Measurements from ENCODE around the gene RHNO1.

The RHNO1 gene, protein sequence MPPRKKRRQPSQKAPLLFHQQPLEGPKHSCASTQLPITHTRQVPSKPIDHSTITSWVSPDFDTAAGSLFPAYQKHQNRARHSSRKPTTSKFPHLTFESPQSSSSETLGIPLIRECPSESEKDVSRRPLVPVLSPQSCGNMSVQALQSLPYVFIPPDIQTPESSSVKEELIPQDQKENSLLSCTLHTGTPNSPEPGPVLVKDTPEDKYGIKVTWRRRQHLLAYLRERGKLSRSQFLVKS

DNA sequence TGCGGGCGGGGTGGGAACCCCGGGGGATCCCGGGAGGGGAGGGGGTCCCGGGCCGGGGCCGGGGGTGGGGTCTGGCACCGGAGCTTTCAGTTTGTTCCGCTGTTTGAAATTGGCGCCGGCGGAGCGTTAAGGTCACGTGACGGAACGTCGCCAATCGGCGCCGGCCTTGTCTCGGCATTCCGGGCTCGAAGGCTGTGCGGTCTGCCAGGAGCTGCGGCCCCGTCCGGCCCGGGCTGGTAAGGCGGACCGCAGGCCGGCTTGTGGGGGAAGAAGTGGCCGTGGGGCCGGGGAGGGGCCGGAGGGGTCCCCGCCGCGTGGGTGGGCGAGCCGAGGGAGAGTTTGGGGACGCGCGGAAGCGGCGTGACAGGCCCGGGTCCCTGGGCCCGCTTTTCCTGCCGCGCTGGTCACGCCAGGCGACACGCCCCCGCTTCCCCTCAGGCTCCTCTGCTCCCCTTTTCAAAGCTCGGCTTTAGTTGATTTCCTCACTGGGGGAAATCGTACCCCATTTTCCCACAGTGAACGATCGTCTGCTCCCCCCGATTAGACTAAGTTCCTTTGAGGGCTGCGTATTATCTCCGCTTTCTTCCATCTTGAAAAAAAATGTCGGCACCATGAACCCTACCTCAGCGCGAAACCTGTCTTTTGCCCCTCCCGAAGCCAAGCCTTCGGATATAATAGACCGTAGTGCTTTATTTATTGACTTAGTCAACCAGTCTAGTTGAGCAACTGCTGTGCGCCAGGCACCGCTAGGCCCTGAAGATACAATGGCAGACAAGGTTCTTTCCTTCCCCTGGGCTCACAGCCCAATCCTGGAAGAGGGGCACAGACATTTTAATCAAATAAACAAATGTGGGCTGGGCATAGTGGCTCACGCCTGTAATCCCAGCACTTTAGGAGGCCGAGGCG is at the start of gene RHNO1, which contains the start of gene FOXM1:
Gene RHNO1, plus strand, starts transcription at position 177 of the 906 bp plus-strand sequence. CDS start 8,144 bp downstream, outside the sequence.
Gene FOXM1, minus strand, starts transcription at position 128 of the 906 bp plus-strand sequence. CDS start 2,696 bp downstream, outside the sequence.
- no peak for FAIRE-seq

DNA sequence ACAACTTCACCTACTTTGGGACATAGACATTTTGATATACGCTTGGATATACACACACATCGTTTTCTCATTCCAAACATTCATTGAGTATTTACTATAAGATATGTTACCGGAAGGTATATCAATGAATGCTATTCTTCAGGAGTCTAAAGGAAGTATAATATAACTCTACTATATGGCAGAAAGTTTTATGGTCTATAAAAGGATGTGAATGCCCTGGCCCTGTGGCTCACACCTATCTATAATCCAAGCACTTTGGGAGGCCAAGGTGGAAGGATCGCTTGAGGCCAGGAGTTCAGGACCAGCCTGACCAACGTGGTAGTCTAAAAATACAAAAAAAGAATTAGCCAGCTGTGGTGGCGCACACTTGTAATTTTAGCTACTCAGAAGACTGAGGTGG is 47.7 kb upstream of the RHNO1 start:
- no peak for FAIRE-seq

DNA sequence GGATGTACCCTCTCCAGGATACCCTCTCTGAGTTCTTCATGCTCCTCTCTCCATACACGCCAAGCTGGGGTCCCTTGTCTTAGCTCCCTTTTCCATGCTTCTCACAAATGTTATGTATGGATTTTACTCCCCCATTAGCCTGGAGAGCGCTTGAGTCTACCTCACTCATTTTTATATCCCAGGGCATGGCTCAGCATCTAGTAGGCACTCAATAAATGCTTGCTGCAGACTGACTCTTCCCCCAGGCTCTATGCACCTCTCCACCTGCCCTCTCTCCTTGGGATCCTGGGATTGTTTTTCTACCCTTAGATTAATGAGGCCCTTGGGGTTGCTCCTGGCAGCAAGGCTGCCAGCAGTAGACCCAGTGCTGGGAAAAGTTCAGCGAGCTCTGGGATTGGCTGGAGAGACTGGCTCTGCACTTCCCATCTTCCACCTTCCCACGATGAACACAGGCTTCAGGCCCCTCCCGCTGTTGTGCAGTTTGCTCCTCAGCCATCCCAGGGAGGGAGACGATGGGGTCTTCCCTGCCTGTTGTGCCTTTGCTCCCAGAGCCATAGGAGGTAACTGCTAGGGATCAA is 44.4 kb upstream of the RHNO1 start:
- FAIRE-seq, result no peak

DNA sequence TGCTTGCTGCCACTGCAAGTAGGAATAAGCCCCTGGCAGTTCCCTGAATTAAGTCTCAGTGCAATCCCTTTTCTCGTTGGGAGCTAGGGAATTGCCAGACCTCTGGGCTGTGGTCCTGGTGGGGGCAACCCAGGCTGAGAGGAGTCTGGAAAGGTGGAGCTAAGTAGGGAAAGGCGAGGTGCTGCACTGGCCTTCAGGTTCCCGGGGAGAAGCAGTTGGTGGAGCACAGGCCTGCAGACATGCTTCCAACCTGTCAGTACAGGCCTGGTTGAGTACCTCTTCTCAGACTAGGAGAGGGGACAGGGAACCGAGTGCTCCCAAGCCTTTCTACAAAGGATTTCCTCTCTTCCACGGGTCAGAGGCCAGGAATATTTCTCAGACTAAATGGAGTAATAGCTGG is 43.7 kb upstream of the RHNO1 start:
- no peak for FAIRE-seq

DNA sequence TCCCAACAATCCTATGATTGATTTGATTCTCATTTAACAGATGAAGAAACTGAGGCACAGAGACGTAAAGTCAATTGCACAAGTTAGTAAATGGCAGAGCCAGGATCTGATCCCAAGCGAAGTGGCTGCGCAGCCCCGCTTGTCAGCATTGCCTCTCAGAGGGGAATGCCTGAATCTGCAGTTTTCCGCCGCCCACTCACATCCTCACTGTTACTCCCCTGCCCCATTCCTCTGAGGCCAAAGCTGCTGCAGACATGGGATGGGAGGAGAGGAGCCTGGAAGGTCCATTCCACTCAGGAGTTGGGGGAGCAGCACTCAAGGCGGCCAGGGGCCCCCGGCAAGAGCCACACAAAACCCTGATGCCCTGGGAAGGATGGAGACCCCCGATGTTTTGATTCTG is 43.2 kb upstream of the RHNO1 start:
- no peak for FAIRE-seq

DNA sequence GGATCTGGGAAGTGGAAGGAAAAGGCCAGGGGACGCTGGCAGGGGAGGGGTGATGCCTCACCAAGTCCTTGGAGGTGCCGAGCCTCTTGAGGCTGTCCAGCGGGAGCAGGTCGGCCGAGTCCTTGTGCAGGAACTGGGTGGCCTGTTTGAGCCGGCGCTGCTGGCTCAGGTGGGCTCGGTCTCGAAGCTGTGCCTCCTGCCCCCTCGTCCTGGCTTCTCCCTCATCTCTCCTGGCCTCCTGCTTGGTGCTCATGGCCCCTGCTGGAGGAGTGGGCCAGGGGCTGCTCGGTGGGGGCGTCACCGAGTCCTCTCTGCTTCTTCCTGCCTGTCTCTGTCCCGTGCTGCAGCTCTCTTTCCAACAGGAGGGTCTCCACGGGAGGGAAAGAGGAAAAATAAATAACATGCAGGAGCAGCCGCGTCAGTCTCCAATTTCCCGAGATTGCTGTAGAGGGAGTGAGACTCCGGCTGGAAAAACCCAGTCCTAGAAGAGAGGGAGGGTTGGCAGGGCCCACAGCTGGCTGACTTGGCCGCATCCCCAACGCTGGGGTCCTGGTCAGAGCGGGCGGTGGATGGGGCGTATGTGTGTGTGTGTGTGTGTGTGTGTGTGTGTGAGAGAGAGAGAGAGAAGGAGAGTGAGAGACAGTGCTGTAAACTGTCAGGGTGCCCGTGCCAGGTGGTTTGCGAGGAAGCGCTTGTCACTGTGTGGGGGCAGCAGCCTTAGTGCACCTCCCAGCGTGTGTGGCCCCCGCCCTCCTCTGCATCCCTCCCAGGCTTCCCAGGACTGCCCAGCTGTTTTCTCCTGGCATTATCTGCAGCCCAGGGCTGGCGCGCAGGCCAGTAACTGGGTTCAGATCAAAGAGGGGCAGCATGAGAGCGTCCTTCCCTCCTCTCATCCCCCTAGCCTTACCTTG is 42.2 kb upstream of the RHNO1 start, which contains the start of gene NRIP2:
Gene NRIP2, minus strand, starts transcription at position 455 of the 911 bp plus-strand sequence. Its CDS starts 52 bp downstream, at position 403.
- FAIRE-seq, result no peak

DNA sequence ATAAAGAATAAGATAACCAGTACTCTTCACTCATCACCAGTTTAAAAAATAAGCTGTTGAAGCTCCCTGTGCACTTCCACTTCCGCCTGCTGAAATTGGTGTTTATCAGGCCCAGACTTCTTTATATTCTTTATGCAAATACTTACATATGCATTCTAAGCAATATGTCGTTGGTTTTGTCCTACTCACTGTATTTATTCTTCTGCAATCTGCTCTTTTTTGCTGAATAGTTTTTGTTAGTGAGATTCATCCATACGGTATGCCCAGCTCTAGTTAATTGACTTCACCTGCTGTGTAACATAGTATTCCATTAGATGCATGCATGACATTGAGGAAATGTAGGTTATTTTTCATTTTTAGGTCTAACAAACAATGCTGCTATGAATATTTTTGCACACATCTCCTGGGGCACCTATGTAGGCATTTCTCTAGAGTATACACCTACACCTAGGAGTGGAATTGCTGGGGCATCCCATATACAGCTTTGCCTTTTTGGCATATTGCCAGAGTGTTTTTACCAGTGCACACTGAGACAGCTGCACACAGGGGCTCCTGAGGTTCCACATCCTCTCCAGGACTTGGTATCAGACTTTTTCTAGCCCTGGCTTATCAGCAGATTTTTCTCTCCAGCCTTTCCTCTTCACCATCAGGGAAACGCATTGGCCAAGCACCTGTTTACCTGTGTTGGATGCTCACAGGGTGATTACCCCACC is 41.2 kb upstream of the RHNO1 start:
- no peak for FAIRE-seq

DNA sequence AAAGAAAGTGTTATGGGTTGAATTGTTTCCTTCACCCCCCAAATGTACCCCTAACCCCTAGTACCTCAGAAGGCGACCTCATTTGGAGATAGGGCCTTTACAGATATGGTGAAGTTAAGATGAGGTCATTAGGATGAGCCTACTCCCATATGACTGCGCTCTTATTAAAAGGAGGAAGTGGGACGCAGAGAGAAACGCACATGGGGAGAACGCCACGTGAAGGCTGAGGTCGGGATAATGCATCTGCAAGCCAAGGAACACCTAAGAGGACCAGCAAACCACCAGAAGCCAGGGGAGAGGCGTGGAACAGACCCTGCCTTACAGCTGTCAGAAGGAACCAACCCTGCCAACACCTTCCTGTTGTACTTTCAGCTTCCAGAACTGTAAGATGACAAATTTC is 40.4 kb upstream of the RHNO1 start:
- FAIRE-seq, result no peak

DNA sequence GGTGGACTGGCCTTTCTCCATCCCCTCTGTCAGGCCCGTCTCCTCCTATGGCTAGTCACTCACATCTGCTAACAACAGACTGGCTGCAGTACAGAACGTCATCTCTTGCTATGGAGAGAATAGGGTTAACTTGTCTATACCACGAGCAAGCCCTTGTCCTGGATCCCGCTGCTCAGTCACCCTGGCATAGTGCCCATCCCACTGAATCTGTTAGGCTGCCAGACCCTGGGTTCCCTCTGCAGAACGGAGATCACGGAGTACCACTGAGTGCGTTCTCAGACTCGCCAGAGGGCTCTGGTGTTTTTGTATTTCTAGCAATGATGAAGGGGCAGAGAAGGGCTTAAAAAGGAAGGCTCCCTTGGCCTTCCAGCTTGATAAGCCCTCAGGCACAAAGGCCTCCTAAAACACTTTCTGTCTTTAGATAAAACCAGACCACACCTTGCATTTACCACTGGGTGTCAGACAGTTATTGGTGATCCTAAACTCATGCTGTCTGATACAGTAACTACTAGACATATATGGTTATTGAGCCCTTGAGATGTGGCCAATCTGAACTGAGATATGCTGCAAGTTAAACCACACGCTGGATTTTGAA is 35.9 kb upstream of the RHNO1 start:
- FAIRE-seq, result no peak

DNA sequence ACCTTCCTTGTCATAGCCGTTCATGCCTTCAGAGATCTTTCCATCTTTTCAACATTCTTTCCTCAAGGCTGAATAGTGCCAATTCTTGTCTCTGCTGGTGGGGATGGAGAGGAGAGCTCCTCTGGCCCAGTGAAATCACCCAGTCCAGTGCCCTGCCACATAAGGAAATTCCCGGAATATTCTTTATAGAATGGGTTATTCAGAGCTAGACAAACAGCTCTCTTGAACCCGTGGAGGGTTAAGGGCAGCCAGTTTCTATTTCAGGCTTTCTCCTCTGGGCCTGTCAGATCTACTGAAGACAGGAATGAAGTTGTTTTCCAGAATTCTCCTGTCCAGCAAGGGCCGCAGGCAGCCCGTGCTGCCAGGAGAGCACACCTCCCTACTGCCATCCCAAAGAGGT is 34.1 kb upstream of the RHNO1 start:
- no peak for FAIRE-seq

DNA sequence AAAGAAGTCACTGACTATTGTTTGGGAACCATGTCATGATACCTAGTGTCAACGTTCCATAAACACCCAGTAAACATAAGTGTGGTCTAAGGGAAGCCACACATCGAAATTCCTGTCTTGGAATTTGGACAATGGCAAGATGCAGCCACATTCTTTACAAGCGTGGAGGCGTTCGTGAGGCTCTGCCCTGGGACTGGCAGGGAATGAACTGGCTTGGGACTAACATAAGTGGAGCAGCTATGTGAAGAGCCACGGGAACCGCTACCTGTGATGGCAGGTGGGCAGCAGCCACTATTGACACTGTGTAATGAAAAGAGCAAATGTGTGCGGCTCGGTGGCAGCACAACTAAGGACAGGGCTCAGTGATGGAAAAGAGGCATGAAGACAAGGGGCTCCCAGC is 32.2 kb upstream of the RHNO1 start:
- no peak for FAIRE-seq

DNA sequence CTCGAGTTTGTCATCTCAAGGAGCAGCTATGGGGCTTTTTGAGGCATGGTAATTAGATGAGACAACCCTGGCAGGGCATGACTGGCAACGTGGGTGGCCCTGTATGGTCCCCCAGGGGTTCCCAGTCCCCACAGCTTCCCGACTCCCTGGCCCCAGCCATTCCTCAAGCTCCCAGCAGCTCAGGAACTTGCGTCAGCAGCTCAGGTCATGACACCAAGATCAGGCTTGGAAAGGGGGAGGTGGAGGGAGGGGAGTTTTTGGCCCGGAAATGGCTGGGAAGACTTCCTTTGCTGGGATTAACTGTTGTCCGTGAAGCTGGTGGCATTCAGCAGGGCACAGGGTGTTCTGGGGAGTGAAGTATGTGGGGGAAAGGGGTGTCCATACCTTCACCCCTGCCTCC is 31.7 kb upstream of the RHNO1 start:
- FAIRE-seq, result no peak

DNA sequence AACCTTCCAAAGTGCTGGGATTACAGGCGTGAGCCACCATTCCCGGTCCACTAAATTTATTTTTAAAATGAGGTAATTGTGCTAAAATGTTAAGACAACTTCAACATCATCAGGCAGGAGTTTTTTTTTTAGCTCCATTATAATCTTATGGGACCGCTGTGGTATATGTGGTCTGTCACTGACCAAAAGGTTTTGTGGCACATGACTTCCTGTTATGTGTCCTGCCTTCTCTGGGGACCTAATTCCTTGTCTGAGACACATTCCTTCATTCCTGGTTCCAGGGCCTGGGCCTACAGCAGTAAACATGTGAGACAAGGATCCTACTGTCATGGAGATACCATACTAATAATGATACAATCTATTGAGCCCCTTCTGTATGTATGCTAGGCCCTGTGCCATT is 25.1 kb upstream of the RHNO1 start:
- no peak for FAIRE-seq

DNA sequence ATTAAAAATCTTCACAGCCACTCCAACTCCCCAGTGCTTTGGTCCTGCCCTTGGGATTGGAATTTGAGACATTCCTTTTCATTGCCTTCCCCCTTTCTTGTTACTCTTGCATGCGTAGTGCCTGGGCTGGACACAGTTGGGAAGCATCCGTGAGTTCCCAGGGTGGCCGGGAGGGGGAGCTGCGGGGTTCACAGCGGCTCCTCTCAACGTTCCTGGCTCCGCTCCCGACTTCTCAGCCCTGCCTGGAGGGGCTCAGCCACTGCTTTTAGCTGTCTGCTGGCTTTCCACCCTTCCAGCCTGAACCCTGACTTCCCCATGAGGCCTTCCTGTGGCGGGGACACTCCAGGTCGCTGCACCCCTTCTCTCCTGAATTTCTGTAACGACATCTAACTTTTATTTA is 23.4 kb upstream of the RHNO1 start:
- FAIRE-seq, result no peak

DNA sequence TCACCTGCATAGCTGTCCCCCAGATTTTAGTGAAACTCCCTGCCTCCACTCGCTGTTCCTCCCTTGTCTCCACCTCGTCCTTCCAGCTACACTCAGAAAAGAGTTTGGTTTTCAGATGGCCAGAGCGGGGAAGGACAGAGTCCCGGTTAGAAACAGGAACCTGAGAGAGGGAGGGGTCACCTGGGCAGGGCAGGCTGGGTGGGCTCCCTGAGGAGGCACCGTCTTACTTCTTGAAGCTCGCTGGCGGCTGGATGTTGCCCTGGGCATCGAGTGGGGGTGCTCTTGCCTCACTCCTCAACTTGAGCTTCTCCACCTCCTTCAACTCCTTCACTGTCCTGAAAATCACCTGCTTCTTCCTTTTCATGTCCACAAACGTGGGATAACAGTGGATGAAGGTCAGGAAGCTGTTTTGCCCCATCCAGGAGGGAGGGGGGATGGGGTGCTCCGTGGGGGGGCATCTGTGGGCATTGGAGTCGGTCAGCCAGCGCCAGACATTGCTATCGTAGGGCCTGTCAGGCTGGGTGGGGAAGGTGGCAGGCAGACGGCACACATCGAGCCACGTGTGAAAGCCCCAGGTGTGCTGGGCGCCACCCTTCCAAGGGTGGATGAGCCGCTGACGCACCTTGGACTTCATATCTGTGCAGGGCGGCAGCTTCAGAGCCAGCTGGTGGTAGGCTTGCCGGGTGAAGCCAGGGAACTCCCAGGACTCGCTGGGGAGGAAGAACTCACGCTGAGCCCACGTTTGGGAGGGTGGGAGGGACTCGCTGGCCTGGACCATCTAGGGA is 22.2 kb upstream of the RHNO1 start:
- FAIRE-seq, result no peak

DNA sequence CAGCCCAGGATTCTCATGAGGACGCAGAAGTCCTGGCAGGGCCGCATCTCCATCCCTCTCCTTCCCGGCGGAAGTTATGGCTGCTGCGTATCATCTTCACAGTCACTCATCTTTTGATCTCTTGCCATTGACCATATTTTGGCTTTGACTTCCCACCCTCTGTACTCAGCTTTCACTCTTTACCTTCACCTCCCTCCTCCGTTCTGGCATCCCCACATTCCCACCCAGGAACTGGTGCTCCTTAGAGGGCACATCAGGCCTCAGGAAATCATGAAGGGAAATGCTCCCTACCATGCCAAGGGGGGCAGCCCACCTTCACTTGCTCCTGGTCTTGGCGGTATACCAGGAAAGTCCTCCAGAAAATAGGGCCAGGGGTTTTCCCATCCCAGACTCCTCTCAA is 21.5 kb upstream of the RHNO1 start:
- FAIRE-seq, result no peak

DNA sequence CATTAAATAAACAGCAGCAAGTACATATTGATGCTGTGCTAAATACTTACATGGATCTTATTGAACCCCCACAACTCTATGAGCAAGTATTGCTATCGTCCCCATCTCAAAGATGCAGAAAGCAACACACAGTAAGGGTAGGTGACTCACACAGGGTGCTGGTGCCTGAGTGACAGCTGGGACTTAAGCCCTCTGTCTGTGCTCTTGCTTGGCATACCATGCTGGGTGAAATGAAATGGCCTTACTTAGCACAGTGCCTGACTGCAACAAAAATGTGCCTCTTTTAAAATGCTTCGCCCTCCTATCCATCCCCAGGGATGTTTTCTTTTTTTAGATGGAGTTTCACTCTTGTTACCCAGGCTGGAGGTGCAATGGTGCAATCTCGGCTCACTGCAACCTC is 21.0 kb upstream of the RHNO1 start:
- no peak for FAIRE-seq

DNA sequence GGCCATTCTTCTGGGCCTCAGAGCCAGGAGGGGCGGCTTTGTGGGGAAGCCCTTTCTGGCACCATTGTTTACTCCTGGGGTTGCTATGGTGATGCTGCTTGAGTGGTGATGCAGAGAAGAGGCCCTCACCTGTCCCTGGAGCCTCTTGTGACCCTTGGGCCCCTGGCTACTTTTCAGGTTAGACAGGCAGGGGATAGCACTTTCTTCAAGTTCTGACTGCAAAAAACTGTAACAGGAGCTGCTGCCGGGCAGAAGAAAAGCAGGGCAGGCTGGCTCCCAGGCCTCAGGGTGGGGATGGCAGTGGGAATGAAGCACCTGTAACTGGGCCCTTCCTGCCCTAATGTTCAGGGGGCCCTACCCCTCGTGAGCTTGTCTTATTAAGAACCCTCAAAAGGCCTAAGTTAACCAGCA is 20.0 kb upstream of the RHNO1 start, which contains the start of gene TEX52:
Gene TEX52, minus strand, starts transcription at position 19 of the 411 bp plus-strand sequence. Its CDS starts 13 bp downstream, at position 6.
- FAIRE-seq, result no peak

DNA sequence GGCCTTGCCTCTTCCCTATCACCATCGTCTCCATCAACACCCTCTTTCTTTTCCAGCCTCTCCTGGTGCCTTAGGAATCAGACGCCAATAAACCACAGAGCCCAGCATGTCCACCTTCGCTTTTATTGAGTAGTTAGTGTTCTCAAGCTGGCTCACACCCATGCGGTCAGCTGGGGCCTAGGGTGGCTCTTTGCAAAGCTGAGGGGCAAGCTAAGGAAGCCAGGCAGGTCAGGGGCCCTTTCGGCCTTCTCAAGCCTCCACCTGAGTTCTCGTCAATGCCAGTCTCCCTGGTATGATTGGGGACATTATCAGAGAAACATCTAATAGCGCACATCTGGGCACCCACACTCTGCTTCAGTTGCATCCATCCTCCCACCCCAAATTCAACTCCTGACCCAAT is 19.4 kb upstream of the RHNO1 start:
- no peak for FAIRE-seq

DNA sequence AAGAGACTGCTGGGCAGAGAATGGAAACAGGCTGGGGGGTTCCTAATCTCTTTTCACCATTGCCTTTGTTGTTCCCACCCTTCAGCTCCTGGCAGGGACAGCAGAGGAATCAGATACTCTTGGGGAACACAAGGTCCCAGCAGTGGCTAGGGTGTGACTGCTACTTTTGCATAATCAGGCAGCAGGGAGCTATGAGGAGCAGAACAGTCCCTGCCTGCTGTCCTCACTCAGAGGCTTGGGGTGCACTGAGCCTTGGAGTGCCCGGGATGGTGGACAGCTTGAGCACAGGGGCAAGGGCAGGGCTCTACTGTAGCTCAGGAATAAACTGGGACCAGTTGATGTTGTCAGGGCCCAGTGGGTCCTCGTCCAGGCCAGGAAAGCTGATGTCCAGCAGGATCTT is 18.7 kb upstream of the RHNO1 start:
- FAIRE-seq, result no peak
